Activated T-cell treated with anti-CD3 and anti-CD28 coated beads for 48 hours (primary cell): ENCODE measurements around the gene COL5A2.

Experiments used
- DNase-seq: peaks from one replicate; pipeline ENCODE4 v3.0.0-alpha.2; 2020; ENCODE audit warnings: low read depth

The COL5A2 gene

GRCh38 chr2:189147361-189147760 is 32.2 kb downstream of the COL5A2 start:
- no peak for DNase-seq

- DNase-seq, result no peak
Measured at GRCh38 chr2:189146553-189146952, 33.0 kb downstream of the COL5A2 start.

DNA sequence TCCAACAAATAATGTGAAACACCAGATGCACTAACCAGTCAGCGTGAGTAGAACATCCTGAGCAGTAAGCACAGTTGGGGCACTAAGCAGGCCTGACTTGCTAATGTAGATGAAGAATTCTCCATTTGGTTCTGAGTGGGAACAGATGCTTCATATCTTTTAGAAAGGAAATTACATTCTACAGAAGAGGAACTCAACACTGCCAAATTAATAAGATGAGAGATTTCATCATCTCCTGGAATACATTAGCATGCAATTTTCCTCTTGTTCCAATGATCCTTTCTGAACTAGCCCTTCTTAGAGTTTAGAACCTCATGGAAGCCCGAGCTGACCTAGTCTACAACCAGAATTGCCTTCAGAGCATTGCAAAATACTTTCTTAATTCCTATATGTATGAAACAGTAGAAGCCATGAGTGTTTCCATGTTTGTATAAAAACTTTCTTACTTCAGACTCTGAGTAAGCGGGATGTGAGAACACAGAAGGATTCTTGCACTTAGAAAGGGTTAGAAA is 34.8 kb downstream of the COL5A2 start:
- DNase-seq, result no peak

- no peak for DNase-seq
Measured at GRCh38 chr2:189143925-189144324, 35.6 kb downstream of the COL5A2 start.

- peak; percentile 8 for DNase-seq
Measured at GRCh38 chr2:189142893-189143759, 36.4 kb downstream of the COL5A2 start.

GRCh38 chr2:189138800-189139199 is 40.8 kb downstream of the COL5A2 start:
- no peak for DNase-seq

- DNase-seq, result no peak
Measured at GRCh38 chr2:189137519-189137918, 42.0 kb downstream of the COL5A2 start.

DNA sequence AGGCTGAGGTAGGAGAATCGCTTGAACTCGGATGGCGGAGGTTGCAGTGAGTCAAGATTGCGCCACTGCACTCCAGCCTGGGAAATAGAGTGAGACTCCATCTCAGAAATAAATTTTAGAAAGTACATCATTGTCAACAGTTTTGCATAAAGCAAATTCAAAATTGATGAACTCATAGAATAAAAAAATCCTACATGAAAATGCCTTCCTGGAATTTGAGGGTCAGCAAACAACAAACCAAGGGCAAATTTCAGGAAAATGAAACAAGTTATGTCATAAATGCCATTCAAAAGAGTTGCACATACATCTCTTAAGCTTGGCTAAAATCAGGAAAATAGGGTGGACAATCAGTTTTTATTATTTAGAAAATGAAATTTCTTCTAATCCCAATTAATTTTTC is 45.1 kb downstream of the COL5A2 start:
- DNase-seq, result no peak

GRCh38 chr2:189131991-189132390 is 47.6 kb downstream of the COL5A2 start:
- DNase-seq, result no peak

GRCh38 chr2:189129971-189130370 is 49.6 kb downstream of the COL5A2 start:
- no peak for DNase-seq

DNA sequence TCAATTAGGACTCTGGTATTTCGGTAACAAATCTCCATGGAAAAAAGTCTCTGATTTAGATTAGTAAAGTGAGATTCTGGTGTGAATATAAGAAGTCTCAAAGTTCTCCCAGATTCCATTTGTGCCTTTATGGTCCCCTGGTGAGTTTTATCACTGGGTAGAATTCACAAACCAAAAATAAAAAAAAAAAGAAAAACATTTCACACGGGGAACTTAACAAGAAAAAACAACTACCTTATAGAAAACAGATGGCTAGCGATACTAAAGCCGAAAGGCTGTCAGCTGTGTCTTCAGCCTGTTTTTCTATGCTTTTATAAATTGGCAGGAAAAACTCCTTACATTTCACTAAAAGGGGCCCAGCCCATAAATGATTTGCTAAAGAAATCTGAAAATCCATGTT is 50.6 kb downstream of the COL5A2 start:
- DNase-seq, result no peak

DNA sequence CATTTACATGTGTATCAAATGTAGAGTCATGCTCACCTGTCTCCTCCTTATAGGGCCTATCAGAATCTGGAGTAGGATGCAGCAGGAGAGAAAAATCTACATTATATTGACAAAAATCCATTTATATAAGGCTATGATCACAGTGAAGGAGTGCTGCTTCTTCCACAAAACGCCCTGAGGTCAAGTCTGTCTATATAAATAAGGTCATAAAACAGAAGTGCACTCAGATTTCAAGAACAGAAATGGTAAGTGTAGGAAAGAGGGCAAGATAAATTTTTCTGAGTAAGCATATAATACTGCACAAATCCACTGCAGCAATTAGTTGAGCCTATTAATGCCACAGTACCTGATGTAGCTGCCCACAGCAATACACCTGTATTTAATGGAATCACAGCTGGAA is 51.8 kb downstream of the COL5A2 start:
- no peak for DNase-seq

DNA sequence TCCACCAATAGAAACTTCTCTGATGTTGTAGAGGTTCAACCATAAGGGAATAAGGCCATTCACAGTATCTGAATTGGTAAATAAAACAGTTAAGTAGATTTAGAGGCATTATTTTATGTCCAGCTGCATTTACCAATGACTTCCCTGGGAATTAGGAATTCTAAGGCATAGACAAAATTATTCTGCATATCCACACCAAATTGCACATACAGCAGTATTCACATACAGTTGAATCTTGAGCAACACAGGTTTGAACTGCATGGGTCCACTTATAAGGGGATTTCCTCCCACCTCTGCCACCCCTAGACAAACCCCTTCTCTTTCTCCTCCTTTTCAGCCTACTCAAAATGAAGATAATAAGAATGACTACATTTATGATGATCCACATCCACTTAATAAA is 54.4 kb downstream of the COL5A2 start:
- no peak for DNase-seq

- no peak for DNase-seq
Measured at GRCh38 chr2:189124175-189124574, 55.4 kb downstream of the COL5A2 start.

- DNase-seq, result no peak
Measured at GRCh38 chr2:189118386-189118785, 61.2 kb downstream of the COL5A2 start.

- DNase-seq, result no peak
Measured at GRCh38 chr2:189116979-189117378, 62.6 kb downstream of the COL5A2 start.

DNA sequence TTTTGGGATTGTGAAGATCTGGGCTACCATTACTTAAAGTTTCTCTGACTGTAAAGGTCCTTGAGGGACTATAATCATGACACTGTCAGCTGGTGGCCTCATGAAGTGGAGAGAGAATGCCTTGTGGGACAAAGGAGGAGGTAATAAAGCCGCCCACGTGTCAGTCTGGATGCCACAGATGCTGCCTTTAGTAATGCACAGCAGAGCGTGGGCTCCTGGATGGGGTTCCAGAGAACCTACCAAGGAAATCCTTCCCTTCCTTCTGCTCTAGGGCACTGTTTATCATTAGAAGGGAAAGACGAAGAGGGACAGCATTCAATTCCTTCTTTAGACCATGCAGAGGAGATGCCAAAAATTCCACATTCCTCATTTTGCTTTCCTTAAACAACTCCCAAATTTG is 63.5 kb downstream of the COL5A2 start:
- DNase-seq, result no peak

DNA sequence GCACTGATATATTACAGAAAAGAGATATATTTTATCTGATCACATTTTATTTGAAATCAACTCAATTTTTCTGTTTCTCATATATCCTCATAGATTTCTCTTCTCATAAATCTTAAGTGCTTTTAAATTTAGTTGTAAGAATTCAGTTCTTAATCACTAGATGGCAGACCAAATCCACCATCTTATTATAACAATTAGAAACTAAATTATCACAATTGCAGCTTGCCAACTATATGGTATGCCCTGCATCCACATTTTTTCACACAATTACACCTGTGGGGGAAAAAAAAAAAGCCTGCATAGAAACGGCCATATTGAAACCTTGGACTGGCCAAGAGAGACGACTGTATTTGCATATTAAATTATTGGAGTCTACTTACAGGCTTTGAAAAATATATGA is 64.4 kb downstream of the COL5A2 start:
- DNase-seq, result no peak

GRCh38 chr2:189113963-189114362 is 65.6 kb downstream of the COL5A2 start:
- no peak for DNase-seq

DNA sequence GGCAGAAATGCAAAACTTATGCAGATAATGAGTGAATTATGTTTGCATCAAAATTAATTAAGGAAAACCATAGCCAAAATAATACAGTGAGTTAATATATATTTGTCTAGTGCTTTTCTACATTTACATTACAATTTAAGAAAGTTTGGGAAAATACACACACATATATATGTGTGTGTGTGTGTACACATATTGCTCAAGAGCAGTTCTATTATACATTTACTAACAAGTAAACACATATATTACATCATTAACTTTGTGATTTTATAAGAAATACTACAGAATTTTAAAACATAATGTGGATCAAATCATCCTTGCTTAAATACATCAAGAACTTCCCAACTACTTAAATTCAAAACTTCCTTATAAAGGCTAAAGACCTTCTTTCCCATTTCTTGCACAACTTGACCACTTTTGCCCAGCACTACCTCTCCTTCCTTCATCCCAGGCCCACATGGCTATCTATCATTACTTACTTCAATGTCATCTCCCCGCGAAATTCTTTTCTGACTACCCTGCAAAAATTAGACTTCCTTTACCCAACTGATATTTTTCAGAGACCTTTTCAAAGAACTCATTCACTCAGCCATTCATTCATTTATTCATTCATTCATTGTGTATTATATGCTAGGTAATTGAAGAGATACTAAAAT is 68.4 kb downstream of the COL5A2 start:
- DNase-seq, result no peak

DNA sequence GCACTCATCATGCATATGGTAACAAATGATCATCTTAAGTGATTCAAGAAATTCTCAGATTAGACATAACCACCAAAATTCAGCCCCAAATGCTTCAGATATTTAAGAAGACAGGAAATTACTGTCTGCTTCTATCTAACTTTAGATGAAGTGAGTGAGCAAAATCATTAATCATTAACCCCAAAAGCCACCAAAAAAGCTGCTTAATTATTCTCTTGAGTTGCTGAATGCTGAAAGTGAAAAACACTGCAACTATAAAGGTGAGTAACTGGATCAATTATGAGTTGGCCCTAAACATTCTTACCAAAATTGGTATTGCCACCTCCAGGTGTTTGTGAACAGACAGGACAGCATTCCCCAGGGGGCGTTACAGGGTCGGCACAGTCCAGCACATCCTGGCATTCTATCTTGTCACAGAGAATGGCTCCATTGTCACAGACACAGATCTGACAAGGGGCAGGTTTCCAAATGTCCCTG is 69.6 kb downstream of the COL5A2 start:
- DNase-seq, result no peak

DNA sequence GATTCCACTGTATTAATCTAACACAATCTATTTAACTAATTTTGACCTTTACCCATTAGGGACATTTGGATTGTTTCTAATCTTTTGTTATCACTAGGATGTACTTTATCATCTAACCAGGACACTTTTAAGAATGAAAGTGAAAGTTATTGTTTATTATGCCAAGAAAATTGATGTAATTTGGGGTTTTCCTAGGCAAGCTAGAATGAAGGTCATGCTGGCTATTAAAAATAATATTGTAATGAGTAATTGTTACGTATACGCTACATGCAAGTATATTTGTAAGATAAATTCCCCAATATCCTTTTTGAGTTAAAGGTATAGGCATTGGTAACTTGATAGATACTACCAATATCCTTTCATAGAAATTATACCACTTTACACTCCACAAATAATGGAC is 74.6 kb downstream of the COL5A2 start:
- no peak for DNase-seq

DNA sequence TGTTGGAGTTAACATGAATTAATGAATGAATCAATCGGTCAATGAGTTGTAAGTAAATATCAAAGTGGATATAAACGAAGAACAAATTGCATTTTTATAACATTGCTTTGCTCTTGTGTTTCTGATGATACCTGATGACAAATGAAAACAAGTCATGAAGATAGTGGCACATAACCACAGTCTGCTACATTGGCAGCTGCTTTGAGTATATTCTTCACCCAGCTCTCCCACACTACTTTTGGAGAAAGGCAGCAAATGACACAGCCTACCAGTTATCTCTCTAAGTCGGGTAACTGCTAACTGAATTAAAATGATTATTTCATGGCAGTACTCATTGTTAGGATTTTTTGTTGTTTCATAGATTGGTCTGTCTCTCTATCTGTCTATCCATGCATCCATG is 76.8 kb downstream of the COL5A2 start:
- no peak for DNase-seq
